DND-41 (cell line): ENCODE data around the gene ONECUT3.

Experiments
- ATAC-seq: fragments of 200-7000 bp; cut with Tn5 transposase; 3 replicates; pipeline ENCODE4 v1.9.1; 2021; ENCODE audit warnings: low read depth; ENCODE audit not compliant: insufficient read depth
- DNase-seq: peaks from one replicate; pipeline ENCODE4 v3.0.0-alpha.2; 2020
- H2AFZ ChIP-seq: 2 replicates; pipeline ENCODE4 v1.6.0; 2012; ENCODE audit warnings: low read depth, low read length
- H3K27ac ChIP-seq: 2 replicates; pipeline ENCODE4 v1.5.1; 2012; ENCODE audit warnings: low read length, inconsistent platforms
- H3K27me3 ChIP-seq: fragments of 200-600 bp; sonication (generic); 2 replicates; pipeline ENCODE4 v1.6.0; 2012; ENCODE audit warnings: low read length, mild to moderate bottlenecking, inconsistent platforms; ENCODE audit not compliant: insufficient read depth, poor library complexity
- H3K36me3 ChIP-seq: 2 replicates; pipeline ENCODE4 v1.5.1; 2012; ENCODE audit warnings: low read length, inconsistent platforms; ENCODE audit not compliant: insufficient read depth
- H3K4me1 ChIP-seq: 2 replicates; pipeline ENCODE4 v1.5.1; 2012; ENCODE audit warnings: mild to moderate bottlenecking, low read length; ENCODE audit not compliant: insufficient read depth
- H3K4me2 ChIP-seq: 2 replicates; pipeline ENCODE4 v1.6.0; 2012; ENCODE audit warnings: mild to moderate bottlenecking, moderate library complexity, low read length, inconsistent platforms; ENCODE audit not compliant: insufficient read depth
- H3K4me3 ChIP-seq, 2 experiments: fragments of 200-600 bp in 1 of 2; shearing (Covaris generic) in 1 of 2; 2 replicates each; pipeline ENCODE4 v1.5.1; 2012 to 2016; ENCODE audit warnings: inconsistent platforms in 2 of 2, low read length in 2 of 2, mild to moderate bottlenecking in 2 of 2, low read depth in 1 of 2, moderate library complexity in 1 of 2
- H3K79me2 ChIP-seq: 2 replicates; pipeline ENCODE4 v1.6.0; 2012; ENCODE audit warnings: low read length, inconsistent platforms; ENCODE audit not compliant: insufficient read depth
- H3K9ac ChIP-seq: 2 replicates; pipeline ENCODE4 v1.6.0; 2012; ENCODE audit warnings: low read depth, mild to moderate bottlenecking, inconsistent platforms, low read length, moderate library complexity
- H3K9me3 ChIP-seq: 2 replicates; pipeline ENCODE4 v1.5.1; 2012; ENCODE audit warnings: low read length, moderate library complexity, mild to moderate bottlenecking, inconsistent platforms; ENCODE audit not compliant: insufficient read depth, severe bottlenecking
- H4K20me1 ChIP-seq: 2 replicates; pipeline ENCODE4 v1.6.0; 2012; ENCODE audit warnings: low read length; ENCODE audit not compliant: insufficient read depth
- CTCF ChIP-seq: IDR thresholded peaks from 2 replicates; pipeline ENCODE4 v1.5.1; 2012; ENCODE audit warnings: borderline replicate concordance, low read length, moderate library complexity, mild to moderate bottlenecking; ENCODE audit not compliant: poor library complexity, severe bottlenecking; ENCODE audit errors: extremely low read depth
- EZH2 ChIP-seq: IDR thresholded peaks from 3 replicates; pipeline ENCODE4 v1.6.1; 2012; ENCODE audit warnings: borderline replicate concordance, low read depth, mild to moderate bottlenecking, moderate library complexity, low read length, inconsistent platforms; ENCODE audit not compliant: severe bottlenecking

The ONECUT3 gene

GRCh38 chr19:1799695-1800342 lies 46.5 kb downstream of the ONECUT3 start:
- TF ChIP-seq EZH2 (no peak), CTCF (no peak)
- H3K27me3 ChIP-seq: no peaks in the 10 kb centered on the region

GRCh38 chr19:1804858-1805257 lies 51.6 kb downstream of the ONECUT3 start:
- H3K4me1 ChIP-seq: no peaks in the 10 kb centered on the region
- no peaks in the 10 kb centered on the region for H3K9me3 ChIP-seq

More at GRCh38 chr19:1799695-1800342, 46.5 kb downstream of the ONECUT3 start:
- Histone ChIP-seq H3K36me3 (peaks cover 33% of the 10 kb centered on the region), H3K9ac (no peak overlapping the region), H3K4me2 (no peak overlapping the region), H3K4me1 (no peaks in the 10 kb centered on the region), H4K20me1 (peaks cover 6% of the 10 kb centered on the region; the same call in 1 of the 2 replicates), H3K27ac (no peak overlapping the region), H2AFZ (no peak overlapping the region), H3K9me3 (no peaks in the 10 kb centered on the region), H3K4me3 (no peak overlapping the region), H3K79me2 (no peaks in the 10 kb centered on the region)
- no peak for ATAC-seq
- DNase-seq: no peak

GRCh38 chr19:1805401-1806183 lies 52.3 kb downstream of the ONECUT3 start:
- H3K79me2 ChIP-seq: 0 out of 2 replicates have a peak, but pooled peaks cover under 1% of the 10 kb centered on the region

More at GRCh38 chr19:1804858-1805257, 51.6 kb downstream of the ONECUT3 start:
- ATAC-seq (no peak), DNase-seq (no peak)
- Histone ChIP-seq H2AFZ (no peak overlapping the region), H3K9ac (no peak overlapping the region), H4K20me1 (no peaks in the 10 kb centered on the region), H3K79me2 (no peaks in the 10 kb centered on the region), H3K4me3 (no peak overlapping the region), H3K27me3 (no peaks in the 10 kb centered on the region), H3K4me2 (no peak overlapping the region), H3K36me3 (peaks cover 61% of the 10 kb centered on the region), H3K27ac (no peak overlapping the region)
- TF ChIP-seq EZH2 (no peak), CTCF (no peak)

More at GRCh38 chr19:1805401-1806183, 52.3 kb downstream of the ONECUT3 start:
- no peak for DNase-seq
- no peak overlapping the region for H3K27ac ChIP-seq
- peaks cover 3% of the 10 kb centered on the region for H3K4me1 ChIP-seq
- H4K20me1 ChIP-seq: no peaks in the 10 kb centered on the region
- peaks cover 54% of the 10 kb centered on the region for H3K36me3 ChIP-seq
- no peak overlapping the region for H3K4me3 ChIP-seq
- no peak for TF ChIP-seq EZH2
- no peak overlapping the region for H2AFZ ChIP-seq
- no peaks in the 10 kb centered on the region for H3K9me3 ChIP-seq
- no peak overlapping the region for H3K4me2 ChIP-seq
- no peaks in the 10 kb centered on the region for H3K27me3 ChIP-seq
- ATAC-seq: no peak
- no peak overlapping the region for H3K9ac ChIP-seq
